Activated CD8-positive, alpha-beta T cell treated with anti-CD3 and anti-CD28 coated beads, Interleukin-2, amount 10 ng/mL, durations not matched to agents 7 days and 5 days (primary cell): ENCODE measurements around the gene BMP4. TPM values are rescaled to one million over a fixed set of nuclear protein-coding genes. Genes with fewer than 3 reads are reported as not detected.

ENCODE experiments used
- ATAC-seq: fragments of 150-1000 bp; cut with Tn5 transposase; one replicate; pipeline ENCODE4 v1.10.0; 2021; ENCODE audit warnings: moderate library complexity
- CTCF ChIA-PET: fragments of 350-600 bp; sonication (Branson Sonifier 250); formaldehyde crosslinking; loops from one replicate; lab custom pipeline; 2021; ENCODE audit warnings: antibody characterized with exemption; lab: Charles Lee
- POLR2A ChIA-PET: fragments of 350-600 bp; sonication (Branson Sonifier 250); formaldehyde crosslinking; loops from one replicate; lab custom pipeline; 2021; ENCODE audit warnings: antibody characterized with exemption; lab: Charles Lee
- DNase-seq: peaks from one replicate; pipeline ENCODE4 v3.0.0-alpha.2; 2020
- H3K27ac Mint-ChIP-seq: one replicate; pipeline ENCODE4 v1.8.0; 2021; ENCODE audit warnings: mild to moderate bottlenecking, mixed read lengths
- H3K27me3 Mint-ChIP-seq: one replicate; pipeline ENCODE4 v1.8.0; 2021; ENCODE audit warnings: low read depth, mixed read lengths
- H3K36me3 Mint-ChIP-seq: one replicate; pipeline ENCODE4 v1.8.0; 2021; ENCODE audit warnings: low read depth, mixed read lengths
- H3K4me1 Mint-ChIP-seq: one replicate; pipeline ENCODE4 v1.8.0; 2021; ENCODE audit warnings: low read depth, mixed read lengths
- H3K4me3 Mint-ChIP-seq: one replicate; pipeline ENCODE4 v1.8.0; 2021; ENCODE audit warnings: mild to moderate bottlenecking, mixed read lengths
- H3K9me3 Mint-ChIP-seq: one replicate; pipeline ENCODE4 v1.8.0; 2022; ENCODE audit warnings: mixed read lengths; ENCODE audit not compliant: insufficient read depth
- total RNA-seq, 2 experiments: library from RNA; stranded (reverse); gene quantifications; one replicate each; pipeline ENCODE4 v1.2.3, GENCODE V29; 2021

BMP4 gene
- total RNA-seq, 2 experiments from 2014 or later = not detected

DNA sequence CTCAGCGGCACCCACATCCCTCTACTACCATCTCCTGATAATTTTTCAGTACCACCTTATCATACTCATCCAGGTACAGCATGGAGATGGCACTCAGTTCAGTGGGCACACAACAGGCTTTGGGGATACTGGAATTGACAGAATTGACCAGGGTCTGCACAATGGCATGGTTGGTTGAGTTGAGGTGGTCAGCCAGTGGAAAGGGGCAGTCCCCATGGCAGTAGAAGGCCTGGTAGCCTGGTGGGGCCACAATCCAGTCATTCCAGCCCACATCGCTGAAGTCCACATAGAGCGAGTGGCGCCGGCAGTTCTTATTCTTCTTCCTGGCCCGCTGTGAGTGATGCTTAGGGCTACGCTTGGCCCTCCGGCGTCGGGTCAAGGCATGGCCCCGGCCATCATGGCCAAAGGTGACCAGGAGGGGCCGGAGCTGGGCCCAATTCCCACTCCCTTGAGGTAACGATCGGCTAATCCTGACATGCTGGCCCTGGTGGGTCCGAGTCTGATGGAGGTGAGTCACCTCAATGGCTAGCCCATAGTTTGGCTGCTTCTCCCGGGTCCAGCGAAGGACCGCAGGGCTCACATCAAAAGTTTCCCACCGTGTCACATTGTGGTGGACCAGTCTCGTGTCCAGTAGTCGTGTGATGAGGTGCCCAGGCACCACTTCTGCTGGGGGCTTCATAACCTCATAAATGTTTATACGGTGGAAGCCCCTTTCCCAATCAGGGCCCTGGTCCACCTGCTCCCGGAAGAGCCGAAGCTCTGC lies 6.4 kb downstream of the BMP4 start:
- ATAC-seq (no peak), DNase-seq (no peak)
- H3K9me3 Mint-ChIP-seq = no peaks in the 10 kb centered on the region
- ChIA-PET POLR2A (no interaction called here), CTCF (no interaction called here)
- no peak overlapping the region for H3K27ac Mint-ChIP-seq
- H3K4me1 Mint-ChIP-seq = peaks cover 21% of the 10 kb centered on the region
- H3K27me3 Mint-ChIP-seq = peaks cover 61% of the 10 kb centered on the region
- H3K4me3 Mint-ChIP-seq = no peak overlapping the region
- H3K36me3 Mint-ChIP-seq = no peaks in the 10 kb centered on the region

DNA sequence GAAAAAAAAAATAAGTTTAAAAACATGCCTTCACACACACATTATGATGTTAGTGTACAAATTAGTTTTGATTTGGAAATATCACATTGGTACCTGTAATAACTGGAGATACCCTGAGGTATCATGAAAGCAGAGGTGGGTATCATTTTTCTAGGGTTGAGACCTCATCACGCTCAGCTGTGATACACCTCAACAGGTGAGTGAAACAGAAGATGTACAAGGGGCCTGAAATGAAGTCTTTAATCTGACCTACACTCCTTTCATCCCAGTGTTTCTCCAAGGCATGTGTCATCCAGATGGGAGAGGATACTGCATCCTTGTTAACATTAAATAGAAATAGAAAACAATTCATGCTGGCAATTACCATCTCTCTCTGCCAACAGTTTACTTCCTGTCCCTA lies 7.4 kb downstream of the BMP4 start:
- Mint-ChIP-seq H3K4me3 (no peak overlapping the region), H3K4me1 (peaks cover 12% of the 10 kb centered on the region), H3K9me3 (no peaks in the 10 kb centered on the region), H3K36me3 (no peaks in the 10 kb centered on the region), H3K27ac (no peak overlapping the region), H3K27me3 (peaks cover 60% of the 10 kb centered on the region)
- DNase-seq (no peak), ATAC-seq (no peak)
- ChIA-PET CTCF (no interaction called here), POLR2A (no interaction called here)

DNA sequence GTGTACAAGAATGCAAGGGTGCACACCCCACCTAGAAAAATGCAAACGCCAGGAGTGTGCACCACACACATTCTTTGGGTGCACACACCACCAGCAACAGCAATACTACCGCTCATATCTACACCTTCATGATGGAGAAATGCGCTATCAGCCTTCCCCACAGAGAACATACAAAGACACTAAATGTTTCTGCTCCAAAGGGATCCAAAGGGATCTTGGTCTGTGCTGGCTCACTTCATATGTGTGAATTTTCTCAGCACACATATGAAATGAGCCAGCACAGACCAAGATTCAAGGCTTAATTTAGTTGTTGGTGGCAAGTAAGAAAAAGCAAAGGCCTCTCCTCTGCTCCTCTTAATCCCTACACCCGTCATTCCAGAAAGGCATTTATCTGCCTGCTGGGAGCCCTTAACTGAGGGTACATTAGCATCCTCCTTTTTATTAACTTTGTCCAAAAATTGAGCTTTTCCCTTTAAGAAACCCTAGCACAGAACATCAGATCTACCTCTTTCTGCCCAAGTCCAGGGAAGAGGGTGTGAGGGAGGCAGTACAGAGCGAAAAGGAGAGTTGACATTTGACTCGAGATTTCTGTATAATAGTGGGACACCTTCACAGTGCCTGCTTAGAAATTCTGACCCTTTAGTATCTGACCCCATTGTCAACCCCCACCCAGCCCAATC lies 8.3 kb downstream of the BMP4 start:
- ATAC-seq (no peak), DNase-seq (no peak)
- no peak overlapping the region for H3K4me3 Mint-ChIP-seq
- H3K4me1 Mint-ChIP-seq = peaks cover 5% of the 10 kb centered on the region
- no peaks in the 10 kb centered on the region for H3K36me3 Mint-ChIP-seq
- POLR2A ChIA-PET = no interaction called here
- CTCF ChIA-PET = no interaction called here
- no peak overlapping the region for H3K27ac Mint-ChIP-seq
- H3K9me3 Mint-ChIP-seq = no peaks in the 10 kb centered on the region
- peaks cover 60% of the 10 kb centered on the region for H3K27me3 Mint-ChIP-seq

DNA sequence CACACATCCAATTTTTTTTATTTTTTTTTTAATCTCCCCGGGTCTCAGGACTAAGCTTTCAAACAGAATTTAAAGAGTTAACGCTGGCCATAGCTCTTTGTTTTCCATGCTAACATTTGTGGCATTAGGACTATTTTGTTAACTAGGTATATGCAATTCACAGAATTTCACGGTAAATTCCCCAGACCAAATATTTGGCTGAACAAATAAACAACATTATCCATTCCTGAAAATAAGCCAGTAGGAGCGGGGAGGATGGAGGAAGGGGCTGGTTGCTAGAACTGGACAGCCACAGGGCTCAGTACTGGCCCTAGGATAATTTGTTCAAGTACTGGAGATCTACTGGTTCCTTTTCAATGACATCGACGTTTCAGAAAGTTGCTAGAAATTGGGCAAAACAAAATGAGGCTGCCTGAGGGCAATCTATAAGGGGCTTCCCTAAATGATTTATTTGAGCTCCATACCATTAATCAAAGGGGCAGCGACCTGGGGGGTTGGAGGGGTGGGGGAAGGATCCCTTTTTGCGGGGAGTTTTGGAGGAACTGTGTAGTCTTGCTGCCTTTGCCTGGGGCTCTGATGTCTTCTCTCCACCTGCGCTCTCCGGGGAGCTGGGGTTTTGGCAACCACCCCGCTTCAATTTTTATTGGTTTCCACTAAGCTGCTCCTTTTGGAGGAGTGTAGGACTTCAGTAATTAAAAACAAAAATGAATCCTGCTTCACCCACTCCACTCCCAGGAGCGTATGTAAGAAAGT lies 9.0 kb downstream of the BMP4 start:
- ChIA-PET POLR2A (no interaction called here), CTCF (no interaction called here)
- peaks cover 55% of the 10 kb centered on the region for H3K27me3 Mint-ChIP-seq
- H3K27ac Mint-ChIP-seq = no peak overlapping the region
- ATAC-seq (no peak), DNase-seq (no peak)
- no peak overlapping the region for H3K4me3 Mint-ChIP-seq
- H3K4me1 Mint-ChIP-seq = no peaks in the 10 kb centered on the region
- H3K36me3 Mint-ChIP-seq = no peaks in the 10 kb centered on the region
- no peaks in the 10 kb centered on the region for H3K9me3 Mint-ChIP-seq

DNA sequence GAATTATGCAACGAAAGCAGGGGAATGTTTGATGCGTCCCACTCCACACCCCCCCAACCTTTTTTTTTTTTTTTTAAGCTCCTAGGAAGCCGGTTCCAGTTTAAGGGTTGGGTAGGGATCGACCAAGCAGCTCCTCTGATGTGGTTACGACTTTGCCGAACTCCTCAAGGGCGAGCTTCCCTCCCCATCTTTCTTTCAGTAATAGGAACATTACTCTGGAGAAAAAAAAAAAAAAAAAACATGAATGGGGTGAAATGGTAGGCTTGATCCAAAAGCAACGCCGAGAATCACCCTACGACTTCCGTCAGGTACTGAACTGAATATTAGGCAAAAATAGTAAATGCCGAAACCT lies 9.6 kb downstream of the BMP4 start:
- ChIA-PET POLR2A (no interaction called here), CTCF (no interaction called here)
- Mint-ChIP-seq H3K4me3 (no peak overlapping the region), H3K36me3 (no peaks in the 10 kb centered on the region), H3K27ac (no peak overlapping the region), H3K27me3 (peaks cover 49% of the 10 kb centered on the region), H3K4me1 (no peaks in the 10 kb centered on the region), H3K9me3 (no peaks in the 10 kb centered on the region)
- ATAC-seq (no peak), DNase-seq (no peak)

DNA sequence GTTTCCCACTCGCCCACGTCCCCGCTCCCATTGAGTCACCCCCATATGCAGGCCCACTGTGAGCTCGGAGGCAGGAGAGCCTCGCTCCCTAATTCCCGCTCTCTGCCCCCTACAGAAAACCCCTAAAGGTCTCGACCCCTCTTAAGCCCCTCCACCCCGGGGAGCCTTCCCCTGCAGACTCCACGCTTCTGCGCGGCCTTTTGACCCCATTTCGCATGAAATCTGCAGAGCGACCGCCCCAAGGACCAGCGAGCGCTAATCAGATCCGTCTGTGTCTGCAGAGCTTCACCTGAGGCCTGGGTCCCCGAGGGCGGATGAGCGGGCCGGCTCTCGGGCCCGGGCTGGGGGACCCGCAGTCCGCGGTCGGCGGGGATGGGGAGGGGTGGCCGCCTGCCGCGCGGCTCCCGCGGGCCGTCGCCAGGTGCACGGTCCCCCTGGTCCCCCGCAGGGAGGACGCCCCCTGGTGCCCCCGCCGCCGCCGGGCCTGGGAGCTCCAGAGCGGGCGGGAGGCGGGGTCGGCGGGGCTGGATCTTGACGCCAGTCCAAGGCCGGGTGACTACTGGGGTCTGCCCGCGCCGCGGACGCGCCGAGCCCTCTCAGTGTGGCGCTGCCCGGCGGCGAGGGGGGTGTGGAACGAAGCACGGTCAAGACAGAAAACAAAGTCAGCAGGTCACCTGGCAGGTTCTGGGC lies 10.1 kb downstream of the BMP4 start:
- H3K9me3 Mint-ChIP-seq = no peaks in the 10 kb centered on the region
- H3K27me3 Mint-ChIP-seq = peaks cover 46% of the 10 kb centered on the region
- ChIA-PET POLR2A (no interaction called here), CTCF (no interaction called here)
- H3K4me1 Mint-ChIP-seq = no peaks in the 10 kb centered on the region
- H3K27ac Mint-ChIP-seq = no peak overlapping the region
- ATAC-seq = no peak
- no peaks in the 10 kb centered on the region for H3K36me3 Mint-ChIP-seq
- no peak overlapping the region for H3K4me3 Mint-ChIP-seq
- DNase-seq = no peak

DNA sequence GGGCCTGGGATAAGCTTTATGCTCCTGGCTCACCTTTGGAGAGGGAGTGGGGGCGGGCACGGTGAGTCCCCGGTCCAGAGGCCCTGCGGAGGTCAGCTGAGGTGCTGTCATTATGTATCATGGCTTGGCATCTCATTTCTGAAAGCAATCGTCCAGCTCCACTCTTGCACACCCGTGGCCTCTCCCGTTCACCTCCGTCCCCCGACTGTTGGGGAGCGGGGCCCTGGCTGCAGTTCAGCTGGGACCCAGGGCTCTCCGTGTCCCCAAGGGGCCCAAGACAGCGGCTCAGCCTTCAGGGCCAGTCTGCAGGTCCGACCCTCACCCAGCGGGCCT lies 10.6 kb downstream of the BMP4 start:
- Mint-ChIP-seq H3K27ac (no peak overlapping the region), H3K36me3 (no peaks in the 10 kb centered on the region), H3K4me1 (no peaks in the 10 kb centered on the region), H3K27me3 (peaks cover 41% of the 10 kb centered on the region), H3K9me3 (no peaks in the 10 kb centered on the region), H3K4me3 (no peak overlapping the region)
- no peak for DNase-seq
- no peak for ATAC-seq
- CTCF ChIA-PET = no interaction called here
- POLR2A ChIA-PET = no interaction called here

DNA sequence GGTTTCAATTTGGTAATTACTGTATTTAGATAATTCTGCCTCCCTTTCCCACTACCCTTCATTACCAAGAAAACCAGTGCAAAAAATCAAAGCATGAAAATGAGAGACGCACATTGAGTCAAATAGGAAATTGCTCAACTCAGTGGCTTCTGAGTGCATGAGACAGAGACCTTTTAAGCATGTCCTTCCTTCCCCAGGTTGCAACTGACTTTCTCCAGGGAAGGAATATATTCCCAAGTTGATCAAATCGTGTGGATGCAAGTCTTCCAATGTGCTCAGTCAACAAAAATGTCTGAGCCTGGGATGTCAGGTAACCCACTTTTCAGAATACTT lies 12.9 kb downstream of the BMP4 start:
- H3K9me3 Mint-ChIP-seq = no peaks in the 10 kb centered on the region
- POLR2A ChIA-PET = no interaction called here
- H3K36me3 Mint-ChIP-seq = no peaks in the 10 kb centered on the region
- CTCF ChIA-PET = no interaction called here
- ATAC-seq (no peak), DNase-seq (no peak)
- H3K4me3 Mint-ChIP-seq = no peak overlapping the region
- no peaks in the 10 kb centered on the region for H3K4me1 Mint-ChIP-seq
- peaks cover 44% of the 10 kb centered on the region for H3K27me3 Mint-ChIP-seq
- H3K27ac Mint-ChIP-seq = no peak overlapping the region

DNA sequence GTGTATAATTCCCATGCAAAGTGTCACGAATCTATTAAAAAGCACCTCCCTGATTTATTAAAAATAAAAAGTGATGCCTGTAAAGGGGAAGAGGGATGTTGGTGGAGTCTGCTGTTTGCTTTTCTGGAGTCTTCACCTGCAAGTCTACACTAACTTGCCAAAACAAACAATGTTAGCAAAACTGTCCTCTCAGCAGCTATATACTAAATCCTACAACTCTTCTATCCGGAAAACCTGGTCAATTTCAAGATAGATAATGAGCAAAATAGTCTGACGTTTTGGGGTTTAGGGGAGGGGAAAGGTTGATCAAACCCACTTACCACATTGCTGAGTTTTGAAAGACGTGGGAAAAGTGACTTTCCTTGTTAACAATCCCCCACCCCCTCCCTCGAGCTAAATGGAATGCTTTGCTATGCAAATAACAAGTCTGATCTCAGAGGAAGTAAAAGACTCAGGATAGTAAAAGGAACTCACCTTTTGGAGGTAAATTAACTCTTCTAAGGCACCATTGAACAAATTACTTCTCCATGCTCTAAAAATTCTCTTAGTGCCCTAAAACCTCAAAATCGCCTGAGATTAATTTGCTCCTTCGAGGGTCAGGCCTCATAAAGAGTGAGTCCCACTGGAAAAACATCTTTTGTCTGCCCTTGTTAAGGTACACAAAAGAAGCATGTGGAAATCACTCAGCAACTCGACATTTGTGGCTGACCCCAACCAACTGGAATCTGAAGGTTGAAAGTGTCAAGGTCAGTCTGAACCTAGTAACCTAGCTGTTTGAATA lies 13.5 kb downstream of the BMP4 start:
- H3K4me3 Mint-ChIP-seq = no peak overlapping the region

DNA sequence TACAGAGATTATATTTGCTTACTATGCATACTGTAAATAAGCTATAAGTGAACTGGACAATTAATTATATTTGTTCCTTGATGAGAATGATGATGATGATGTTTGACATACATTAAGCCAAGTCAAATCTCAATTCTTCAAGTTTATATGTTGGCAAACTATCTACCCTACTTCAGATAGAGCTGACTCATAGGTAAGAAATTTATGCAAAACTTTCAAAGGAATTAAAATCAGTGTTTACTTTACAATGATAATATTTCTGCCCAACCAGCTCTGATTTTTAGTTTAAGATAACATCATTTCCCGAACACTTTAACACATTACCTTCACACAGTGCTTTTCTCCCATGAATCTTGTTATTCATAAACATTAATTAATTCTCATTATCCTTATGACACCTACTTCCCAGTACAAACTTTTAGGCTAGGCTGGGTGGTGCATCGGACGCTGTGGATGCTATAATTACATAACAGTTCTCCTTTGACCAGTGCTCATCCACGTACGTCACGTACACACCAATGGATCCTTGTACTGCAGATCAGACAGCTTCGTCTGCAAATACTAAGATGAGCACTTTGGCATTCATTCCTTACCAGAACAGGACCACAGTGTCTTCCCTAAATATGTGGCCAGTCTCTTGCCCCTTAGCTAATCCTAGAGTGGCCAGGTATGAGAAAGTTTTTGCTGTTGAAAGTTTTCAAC lies 18.3 kb downstream of the BMP4 start:
- ChIA-PET CTCF (interaction anchor here (2.0 kb wide), 1 partner anchor 8 kb away, joined by 5 read pairs; no protein-coding TSS in a partner anchor), POLR2A (no interaction called here)
- Mint-ChIP-seq H3K27me3 (peaks cover 6% of the 10 kb centered on the region), H3K4me3 (no peak overlapping the region), H3K9me3 (no peaks in the 10 kb centered on the region), H3K36me3 (no peaks in the 10 kb centered on the region), H3K4me1 (no peaks in the 10 kb centered on the region), H3K27ac (no peak overlapping the region)
- ATAC-seq (no peak), DNase-seq (no peak)

More for the DNA sequence above, 13.5 kb downstream of the BMP4 start:
- CTCF ChIA-PET = no interaction called here
- no peak for ATAC-seq
- H3K27me3 Mint-ChIP-seq = peaks cover 39% of the 10 kb centered on the region
- no peaks in the 10 kb centered on the region for H3K4me1 Mint-ChIP-seq
- no peak overlapping the region for H3K27ac Mint-ChIP-seq
- POLR2A ChIA-PET = interaction anchor here (0.7 kb wide), 1 partner anchor 12 kb away, joined by 3 read pairs; no protein-coding TSS in a partner anchor
- H3K9me3 Mint-ChIP-seq = no peaks in the 10 kb centered on the region
- no peak for DNase-seq
- H3K36me3 Mint-ChIP-seq = no peaks in the 10 kb centered on the region

DNA sequence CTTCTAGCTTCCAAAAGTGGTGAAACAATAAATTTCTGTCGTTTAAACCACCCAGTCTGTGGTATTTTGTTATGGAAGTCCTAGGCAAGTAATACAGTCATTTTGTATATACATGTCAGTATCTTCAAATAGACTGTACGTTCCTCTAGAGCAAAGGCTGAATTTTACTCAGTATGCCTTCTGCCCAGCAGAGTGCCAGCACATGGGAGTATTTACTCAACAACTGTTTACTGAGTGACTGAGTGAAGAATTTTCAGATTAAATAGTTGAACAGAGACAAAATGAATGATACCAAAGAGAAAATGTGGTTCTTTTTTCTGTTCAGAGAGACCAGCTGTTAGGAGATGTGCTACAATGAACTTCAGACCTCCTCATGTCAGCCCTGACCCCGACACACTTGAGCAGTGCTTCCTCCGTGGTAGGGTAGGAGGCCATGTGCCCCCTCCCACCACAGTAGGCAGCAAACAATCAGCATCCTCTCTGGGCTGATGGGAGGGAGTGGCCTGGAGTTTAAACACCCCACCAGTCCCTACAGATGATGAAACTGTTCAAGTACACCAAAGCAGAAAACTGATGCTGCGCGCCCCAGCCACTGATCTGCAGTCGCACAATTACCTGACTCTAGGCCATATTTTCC lies 21.7 kb downstream of the BMP4 start:
- POLR2A ChIA-PET = no interaction called here
- Mint-ChIP-seq H3K4me1 (no peaks in the 10 kb centered on the region), H3K27ac (no peak overlapping the region), H3K9me3 (no peaks in the 10 kb centered on the region), H3K36me3 (no peaks in the 10 kb centered on the region), H3K27me3 (peaks cover 6% of the 10 kb centered on the region), H3K4me3 (no peak overlapping the region)
- no peak for DNase-seq
- ATAC-seq = no peak
- CTCF ChIA-PET = no interaction called here
